Tibial nerve (tissue), 4 donors: ENCODE measurements around the gene SYNGR1. TPM values are rescaled to one million over a fixed set of nuclear protein-coding genes. Genes with fewer than 3 reads are reported as not detected.
A peak's percentile ranks its signal among the peaks of the same experiment; 100 is the strongest.

Experiments used
- DNase-seq, 2 donors: peaks; one replicate each; pipeline ENCODE4 v3.0.0-alpha.2; 2019; ENCODE audit warnings: low spot score in 2 of 2
- H3K27ac ChIP-seq, 4 donors: fragments of 200-600 bp; sonication (generic) in 3 of 4; one replicate each; pipeline ENCODE4 v1.5.1; 2017 to 2019; ENCODE audit warnings: mild to moderate bottlenecking in 1 of 4
- H3K27me3 ChIP-seq, 2 donors: fragments of 200-600 bp; sonication (generic) in 1 of 2; one replicate each; pipeline versions ENCODE4 v1.5.1 to v1.6.0; 2017 to 2019
- H3K36me3 ChIP-seq, 3 donors: fragments of 200-600 bp; sonication (generic); one replicate each; pipeline ENCODE4 v1.5.1; 2018 to 2019
- H3K4me1 ChIP-seq, 4 donors: fragments of 200-600 bp; sonication (generic) in 3 of 4; one replicate each; pipeline ENCODE4 v1.5.1; 2017 to 2019
- H3K4me3 ChIP-seq, 4 donors: fragments of 200-600 bp; sonication (generic) in 3 of 4; one replicate each; pipeline ENCODE4 v1.5.1; 2017 to 2019; ENCODE audit warnings: mild to moderate bottlenecking in 1 of 4, moderate library complexity in 1 of 4
- H3K9me3 ChIP-seq, 4 donors: fragments of 200-600 bp; sonication (generic) in 3 of 4; one replicate each; pipeline ENCODE4 v1.5.1; 2017 to 2019
- CTCF ChIP-seq, 5 experiments: fragments of 200-600 bp in 3 of 5; fragments of 450-650 bp in 2 of 5; sonication (generic) in 3 of 5; IDR thresholded peaks; one replicate each; pipeline ENCODE4 v1.5.1; 2016 to 2019; ENCODE audit warnings: antibody characterized with exemption in 5 of 5, mild to moderate bottlenecking in 3 of 5, moderate library complexity in 2 of 5
- EP300 ChIP-seq, 2 donors: sonication (generic); formaldehyde crosslinking; IDR thresholded peaks; one replicate each; pipeline ENCODE4 v1.6.1; 2017; ENCODE audit warnings: antibody characterized with exemption in 2 of 2, mild to moderate bottlenecking in 1 of 2
- POLR2A ChIP-seq, 2 donors: fragments of 450-650 bp; IDR thresholded peaks; one replicate each; pipeline ENCODE4 v1.6.1; 2017; ENCODE audit warnings: antibody characterized with exemption in 2 of 2, mild to moderate bottlenecking in 2 of 2, moderate library complexity in 2 of 2
- WGBS, 2 donors: methylation state at CpG; one replicate each; pipeline ENCODE4 v1.1.5; 2018; 5-methylcytosine and 5-hydroxymethylcytosine counted together
- total RNA-seq, 4 donors: library from RNA; depleted of rRNA; stranded (reverse); fragments of >200 nt; gene quantifications; one replicate each; pipeline ENCODE4 v1.1.0, GENCODE V29; 2016

Gene SYNGR1
- total RNA-seq, 4 donors from 2014 or later = 21.1 to 32.8 (median 25.5) TPM

- 75 to 87% methylated on average over 14 of the region's 14 CpGs for WGBS, 2 donors
- Histone ChIP-seq H3K27ac (no peak overlapping the region), H3K27me3 (no peaks in the 10 kb centered on the region), H3K4me3 (no peak overlapping the region), H3K9me3 (no peaks in the 10 kb centered on the region), H3K4me1 (peaks cover 0 to 52% (median 17%) of the 10 kb centered on the region in 4 donors), H3K36me3 (peaks cover 0 to 16% (median 0%) of the 10 kb centered on the region in 3 donors)
- TF ChIP-seq CTCF (IDR thresholded peaks at IDR 0.05) (no peak), EP300 (IDR thresholded peaks at IDR 0.05) (no peak), POLR2A (IDR thresholded peaks at IDR 0.05) (no peak)
- no peak for DNase-seq
Measured at GRCh38 chr22:39360674-39361413, 11.1 kb downstream of the SYNGR1 start.

- 91 to 96% methylated on average over 7 of the region's 7 CpGs for WGBS, 2 donors
- Histone ChIP-seq H3K4me1 (peaks cover 0 to 50% (median 17%) of the 10 kb centered on the region in 4 donors), H3K27me3 (no peaks in the 10 kb centered on the region), H3K36me3 (peaks cover 0 to 21% (median 0%) of the 10 kb centered on the region in 3 donors), H3K4me3 (no peak overlapping the region), H3K27ac (peak overlapping the region in 1 of 4 donors; percentile 77), H3K9me3 (no peaks in the 10 kb centered on the region)
- DNase-seq = no peak
- TF ChIP-seq EP300 (IDR thresholded peaks at IDR 0.05) = no peak
Measured at GRCh38 chr22:39361496-39361895, 11.7 kb downstream of the SYNGR1 start.

GRCh38 chr22:39362271-39362670, 12.5 kb downstream of the SYNGR1 start:
- 58 to 68% methylated on average over 6 to 11 of the region's 11 CpGs for WGBS, 2 donors
- Histone ChIP-seq H3K4me3 (no peak overlapping the region), H3K27ac (peak overlapping the region in 3 of 4 donors; percentile 30 to 82 (median 77)), H3K36me3 (peaks cover 0 to 26% (median 0%) of the 10 kb centered on the region in 3 donors), H3K9me3 (no peaks in the 10 kb centered on the region), H3K4me1 (peaks cover 0 to 44% (median 17%) of the 10 kb centered on the region in 4 donors), H3K27me3 (no peaks in the 10 kb centered on the region)
- DNase-seq = no peak
- no peak for TF ChIP-seq EP300 (IDR thresholded peaks at IDR 0.05)
- no peak for TF ChIP-seq CTCF (IDR thresholded peaks at IDR 0.05)

GRCh38 chr22:39362932-39363331, 13.1 kb downstream of the SYNGR1 start:
- H3K36me3 ChIP-seq = peaks cover 0 to 26% (median 0%) of the 10 kb centered on the region in 3 donors
- DNase-seq = no peak
- no peak for TF ChIP-seq EP300 (IDR thresholded peaks at IDR 0.05)
- TF ChIP-seq CTCF (IDR thresholded peaks at IDR 0.05) = no peak
- TF ChIP-seq POLR2A (IDR thresholded peaks at IDR 0.05) = no peak
- peak overlapping the region in 3 of 4 donors; percentile 64 to 82 (median 77) for H3K27ac ChIP-seq
- no peaks in the 10 kb centered on the region for H3K9me3 ChIP-seq
- no peaks in the 10 kb centered on the region for H3K27me3 ChIP-seq
- H3K4me3 ChIP-seq = no peak overlapping the region
- 79 to 89% methylated on average over 4 of the region's 4 CpGs for WGBS, 2 donors
- H3K4me1 ChIP-seq = peaks cover 0 to 44% (median 17%) of the 10 kb centered on the region in 4 donors

- peak overlapping the region in 3 of 4 donors; percentile 64 to 82 (median 77) for H3K27ac ChIP-seq
- no peak for DNase-seq
- WGBS, 2 donors = 34 to 47% methylated on average over 11 to 18 of the region's 19 CpGs
- H3K4me3 ChIP-seq = no peak overlapping the region
- H3K4me1 ChIP-seq = peaks cover 0 to 52% (median 17%) of the 10 kb centered on the region in 4 donors
- H3K27me3 ChIP-seq = no peaks in the 10 kb centered on the region
- TF ChIP-seq CTCF (IDR thresholded peaks at IDR 0.05) (no peak), POLR2A (IDR thresholded peaks at IDR 0.05) (no peak), EP300 (IDR thresholded peaks at IDR 0.05) (no peak)
- H3K36me3 ChIP-seq = peaks cover 0 to 18% (median 0%) of the 10 kb centered on the region in 3 donors
- no peaks in the 10 kb centered on the region for H3K9me3 ChIP-seq
Measured at GRCh38 chr22:39363751-39364515, 14.1 kb downstream of the SYNGR1 start.
